Progenitor cell of endocrine pancreas (in vitro differentiated cells): ENCODE measurements around the gene MAVS. TPM values are rescaled to one million over a fixed set of nuclear protein-coding genes. Genes with fewer than 3 reads are reported as not detected.

Source experiments
- DNase-seq: peaks from one replicate; pipeline ENCODE4 v3.0.0; 2021; ENCODE audit warnings: low spot score; ENCODE audit not compliant: unreplicated experiment
- H3K27ac Mint-ChIP-seq: 2 replicates; pipeline ENCODE4 v1.8.0; 2021; ENCODE audit warnings: mild to moderate bottlenecking, moderate library complexity, mixed read lengths
- H3K27me3 Mint-ChIP-seq: 2 replicates; pipeline ENCODE4 v1.8.0; 2021; ENCODE audit warnings: mixed read lengths
- H3K36me3 Mint-ChIP-seq: 2 replicates; pipeline ENCODE4 v1.8.0; 2022; ENCODE audit warnings: mixed read lengths; ENCODE audit not compliant: insufficient read depth
- H3K4me1 Mint-ChIP-seq: 2 replicates; pipeline ENCODE4 v1.8.0; 2021; ENCODE audit warnings: low read depth, mixed read lengths
- H3K4me3 Mint-ChIP-seq: 2 replicates; pipeline ENCODE4 v1.8.0; 2021; ENCODE audit warnings: low read depth, mild to moderate bottlenecking, moderate library complexity, mixed read lengths
- H3K9me3 Mint-ChIP-seq: 2 replicates; pipeline ENCODE4 v1.8.0; 2021; ENCODE audit warnings: low read depth, mixed read lengths
- total RNA-seq: library from RNA; stranded (reverse); gene quantifications from 2 replicates; pipeline ENCODE4 v1.2.1, GENCODE V29; 2021
- TF ChIP-seq, protein P1 (sequence below): fragments of 200-600 bp; sonication (generic); IDR thresholded peaks from one replicate; pipeline ENCODE4 v1.5.0; 2021; ENCODE audit warnings: antibody characterized with exemption, mild to moderate bottlenecking; ENCODE audit not compliant: unreplicated experiment

The MAVS gene
- total RNA-seq, 1 donor from 2014 or later = 43.8 TPM

DNA sequence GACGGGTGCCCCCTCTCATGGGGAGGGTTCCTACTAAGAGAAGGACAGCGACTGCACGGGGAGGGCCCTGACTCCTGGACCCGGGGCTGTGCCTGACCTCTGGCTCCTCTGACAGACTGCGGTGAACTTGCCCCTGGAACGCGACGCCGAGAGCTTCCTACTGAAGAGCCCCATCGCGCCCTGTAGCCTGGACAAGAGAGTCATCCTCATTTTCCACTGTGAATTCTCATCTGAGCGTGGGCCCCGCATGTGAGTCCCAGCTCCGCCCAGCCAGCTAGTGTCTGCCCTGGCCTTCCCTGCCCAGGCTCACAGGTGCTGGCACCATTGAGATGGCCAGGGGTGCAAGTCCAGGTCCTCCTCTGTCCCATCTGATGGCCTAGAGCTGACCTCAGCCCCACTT lies 43.3 kb upstream of the MAVS start:
- H3K4me3 Mint-ChIP-seq = no peak overlapping the region
- H3K27me3 Mint-ChIP-seq = no peaks in the 10 kb centered on the region
- TF ChIP-seq, protein P1, sequence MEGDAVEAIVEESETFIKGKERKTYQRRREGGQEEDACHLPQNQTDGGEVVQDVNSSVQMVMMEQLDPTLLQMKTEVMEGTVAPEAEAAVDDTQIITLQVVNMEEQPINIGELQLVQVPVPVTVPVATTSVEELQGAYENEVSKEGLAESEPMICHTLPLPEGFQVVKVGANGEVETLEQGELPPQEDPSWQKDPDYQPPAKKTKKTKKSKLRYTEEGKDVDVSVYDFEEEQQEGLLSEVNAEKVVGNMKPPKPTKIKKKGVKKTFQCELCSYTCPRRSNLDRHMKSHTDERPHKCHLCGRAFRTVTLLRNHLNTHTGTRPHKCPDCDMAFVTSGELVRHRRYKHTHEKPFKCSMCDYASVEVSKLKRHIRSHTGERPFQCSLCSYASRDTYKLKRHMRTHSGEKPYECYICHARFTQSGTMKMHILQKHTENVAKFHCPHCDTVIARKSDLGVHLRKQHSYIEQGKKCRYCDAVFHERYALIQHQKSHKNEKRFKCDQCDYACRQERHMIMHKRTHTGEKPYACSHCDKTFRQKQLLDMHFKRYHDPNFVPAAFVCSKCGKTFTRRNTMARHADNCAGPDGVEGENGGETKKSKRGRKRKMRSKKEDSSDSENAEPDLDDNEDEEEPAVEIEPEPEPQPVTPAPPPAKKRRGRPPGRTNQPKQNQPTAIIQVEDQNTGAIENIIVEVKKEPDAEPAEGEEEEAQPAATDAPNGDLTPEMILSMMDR = no peak
- peaks cover 21% of the 10 kb centered on the region for H3K36me3 Mint-ChIP-seq
- peaks cover 31% of the 10 kb centered on the region for H3K4me1 Mint-ChIP-seq
- no peaks in the 10 kb centered on the region for H3K9me3 Mint-ChIP-seq
- no peak overlapping the region for H3K27ac Mint-ChIP-seq
- DNase-seq = no peak

- TF ChIP-seq, protein P1 = no peak
- Mint-ChIP-seq H3K27me3 (no peaks in the 10 kb centered on the region), H3K4me3 (no peak overlapping the region), H3K4me1 (peaks cover 27% of the 10 kb centered on the region), H3K36me3 (peaks cover 21% of the 10 kb centered on the region), H3K27ac (no peak overlapping the region), H3K9me3 (no peaks in the 10 kb centered on the region)
- DNase-seq = no peak
These were observed 42.8 kb upstream of the MAVS start for GRCh38 chr20:3803854-3804253.

DNA sequence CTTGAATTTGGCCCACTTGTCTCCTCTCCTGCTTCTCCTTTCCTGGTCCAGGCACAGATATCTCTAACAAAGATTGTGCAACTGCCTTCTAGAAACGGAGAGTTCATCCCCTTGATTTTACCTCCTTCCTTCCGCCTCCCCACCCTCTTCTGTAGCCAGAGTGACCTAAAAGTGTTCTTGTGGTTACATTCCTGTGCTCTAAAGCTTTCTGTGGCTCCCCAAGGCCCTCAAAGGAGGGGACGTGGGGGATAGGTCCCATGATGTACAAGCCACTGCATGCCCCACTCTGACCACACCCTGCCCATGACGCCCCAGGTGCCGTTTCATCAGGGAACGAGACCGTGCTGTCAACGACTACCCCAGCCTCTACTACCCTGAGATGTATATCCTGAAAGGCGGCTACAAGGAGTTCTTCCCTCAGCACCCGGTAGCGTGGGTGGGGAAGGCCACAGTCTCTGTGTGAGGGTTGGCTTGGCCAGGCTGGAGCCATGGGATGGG lies 42.3 kb upstream of the MAVS start:
- peaks cover 25% of the 10 kb centered on the region for H3K4me1 Mint-ChIP-seq
- no peak overlapping the region for H3K4me3 Mint-ChIP-seq
- H3K27ac Mint-ChIP-seq = no peak overlapping the region
- no peak for DNase-seq
- H3K9me3 Mint-ChIP-seq = no peaks in the 10 kb centered on the region
- TF ChIP-seq, protein P1 = no peak
- H3K27me3 Mint-ChIP-seq = no peaks in the 10 kb centered on the region
- H3K36me3 Mint-ChIP-seq = peaks cover 21% of the 10 kb centered on the region

DNA sequence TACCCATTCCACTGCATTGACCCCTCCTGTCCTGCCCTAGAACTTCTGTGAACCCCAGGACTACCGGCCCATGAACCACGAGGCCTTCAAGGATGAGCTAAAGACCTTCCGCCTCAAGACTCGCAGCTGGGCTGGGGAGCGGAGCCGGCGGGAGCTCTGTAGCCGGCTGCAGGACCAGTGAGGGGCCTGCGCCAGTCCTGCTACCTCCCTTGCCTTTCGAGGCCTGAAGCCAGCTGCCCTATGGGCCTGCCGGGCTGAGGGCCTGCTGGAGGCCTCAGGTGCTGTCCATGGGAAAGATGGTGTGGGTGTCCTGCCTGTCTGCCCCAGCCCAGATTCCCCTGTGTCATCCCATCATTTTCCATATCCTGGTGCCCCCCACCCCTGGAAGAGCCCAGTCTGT lies 41.9 kb upstream of the MAVS start:
- TF ChIP-seq, protein P1 = no peak
- Mint-ChIP-seq H3K36me3 (peaks cover 21% of the 10 kb centered on the region), H3K27me3 (no peaks in the 10 kb centered on the region), H3K27ac (no peak overlapping the region), H3K9me3 (no peaks in the 10 kb centered on the region), H3K4me3 (no peak overlapping the region), H3K4me1 (peaks cover 20% of the 10 kb centered on the region)
- no peak for DNase-seq

GRCh38 chr20:3808544-3808943 lies 38.1 kb upstream of the MAVS start:
- Mint-ChIP-seq H3K9me3 (no peaks in the 10 kb centered on the region), H3K36me3 (peaks cover 14% of the 10 kb centered on the region), H3K27ac (no peak overlapping the region), H3K4me3 (no peak overlapping the region), H3K27me3 (peaks cover 2% of the 10 kb centered on the region), H3K4me1 (peaks cover 11% of the 10 kb centered on the region)
- TF ChIP-seq, protein P1 = no peak
- no peak for DNase-seq
